Nephron (organoid): ENCODE measurements around the gene MICALL2.

Experiments
- H3K27ac Mint-ChIP-seq, 3 experiments: 2 replicates each; pipeline ENCODE4 v1.8.0; 2020; ENCODE audit warnings: mixed read lengths in 3 of 3, mild to moderate bottlenecking in 2 of 3, moderate library complexity in 1 of 3
- H3K27me3 Mint-ChIP-seq: 2 replicates; pipeline ENCODE4 v1.8.0; 2021; ENCODE audit warnings: low read depth, mild to moderate bottlenecking, moderate library complexity, mixed read lengths
- H3K36me3 Mint-ChIP-seq: 2 replicates; pipeline ENCODE4 v1.8.0; 2020; ENCODE audit warnings: low read depth, mixed read lengths
- H3K4me1 Mint-ChIP-seq: 2 replicates; pipeline ENCODE4 v1.8.0; 2020; ENCODE audit warnings: mixed read lengths
- H3K4me3 Mint-ChIP-seq, 3 experiments: 2 replicates each; pipeline ENCODE4 v1.8.0; 2020; ENCODE audit warnings: mild to moderate bottlenecking in 3 of 3, mixed read lengths in 3 of 3, moderate library complexity in 2 of 3
- H3K9me3 Mint-ChIP-seq: 2 replicates; pipeline ENCODE4 v1.8.0; 2020; ENCODE audit warnings: mixed read lengths
- TF ChIP-seq, protein P1 (sequence below), 3 experiments: fragments of 200-600 bp; sonication (generic); IDR thresholded peaks; one replicate each; pipeline ENCODE4 v1.5.0; 2021; ENCODE audit warnings: antibody characterized with exemption in 3 of 3; ENCODE audit not compliant: unreplicated experiment in 3 of 3

MICALL2 gene

DNA sequence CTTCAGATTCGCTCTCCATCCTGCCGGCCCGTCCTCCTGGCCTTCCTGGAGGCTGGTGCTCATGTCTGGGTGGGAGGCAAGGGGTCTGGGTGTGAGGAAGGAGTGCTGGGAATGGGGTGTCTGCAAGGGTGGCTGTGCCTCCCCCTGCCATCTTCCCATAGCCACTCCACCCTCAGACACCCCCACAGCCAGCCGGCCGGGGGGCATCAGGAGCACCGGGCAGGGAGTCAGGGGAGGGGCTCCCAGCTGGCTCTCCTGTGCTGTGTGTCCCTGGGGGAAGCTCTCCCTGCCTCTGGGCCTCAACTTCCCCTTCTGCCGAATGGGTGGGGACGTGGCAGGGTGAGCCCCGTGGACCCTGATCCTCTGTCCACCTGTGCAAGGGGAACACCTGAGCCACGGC is 18.6 kb downstream of the MICALL2 start:
- Mint-ChIP-seq H3K9me3 (no peaks in the 10 kb centered on the region), H3K27me3 (no peaks in the 10 kb centered on the region), H3K36me3 (no peaks in the 10 kb centered on the region), H3K27ac (no peak overlapping the region), H3K4me3 (no peak overlapping the region), H3K4me1 (no peaks in the 10 kb centered on the region)
- TF ChIP-seq, protein P1, sequence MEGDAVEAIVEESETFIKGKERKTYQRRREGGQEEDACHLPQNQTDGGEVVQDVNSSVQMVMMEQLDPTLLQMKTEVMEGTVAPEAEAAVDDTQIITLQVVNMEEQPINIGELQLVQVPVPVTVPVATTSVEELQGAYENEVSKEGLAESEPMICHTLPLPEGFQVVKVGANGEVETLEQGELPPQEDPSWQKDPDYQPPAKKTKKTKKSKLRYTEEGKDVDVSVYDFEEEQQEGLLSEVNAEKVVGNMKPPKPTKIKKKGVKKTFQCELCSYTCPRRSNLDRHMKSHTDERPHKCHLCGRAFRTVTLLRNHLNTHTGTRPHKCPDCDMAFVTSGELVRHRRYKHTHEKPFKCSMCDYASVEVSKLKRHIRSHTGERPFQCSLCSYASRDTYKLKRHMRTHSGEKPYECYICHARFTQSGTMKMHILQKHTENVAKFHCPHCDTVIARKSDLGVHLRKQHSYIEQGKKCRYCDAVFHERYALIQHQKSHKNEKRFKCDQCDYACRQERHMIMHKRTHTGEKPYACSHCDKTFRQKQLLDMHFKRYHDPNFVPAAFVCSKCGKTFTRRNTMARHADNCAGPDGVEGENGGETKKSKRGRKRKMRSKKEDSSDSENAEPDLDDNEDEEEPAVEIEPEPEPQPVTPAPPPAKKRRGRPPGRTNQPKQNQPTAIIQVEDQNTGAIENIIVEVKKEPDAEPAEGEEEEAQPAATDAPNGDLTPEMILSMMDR (IDR thresholded peaks at IDR 0.05; ENCODE audit: unreplicated experiment in 3 of 3) = no peak

DNA sequence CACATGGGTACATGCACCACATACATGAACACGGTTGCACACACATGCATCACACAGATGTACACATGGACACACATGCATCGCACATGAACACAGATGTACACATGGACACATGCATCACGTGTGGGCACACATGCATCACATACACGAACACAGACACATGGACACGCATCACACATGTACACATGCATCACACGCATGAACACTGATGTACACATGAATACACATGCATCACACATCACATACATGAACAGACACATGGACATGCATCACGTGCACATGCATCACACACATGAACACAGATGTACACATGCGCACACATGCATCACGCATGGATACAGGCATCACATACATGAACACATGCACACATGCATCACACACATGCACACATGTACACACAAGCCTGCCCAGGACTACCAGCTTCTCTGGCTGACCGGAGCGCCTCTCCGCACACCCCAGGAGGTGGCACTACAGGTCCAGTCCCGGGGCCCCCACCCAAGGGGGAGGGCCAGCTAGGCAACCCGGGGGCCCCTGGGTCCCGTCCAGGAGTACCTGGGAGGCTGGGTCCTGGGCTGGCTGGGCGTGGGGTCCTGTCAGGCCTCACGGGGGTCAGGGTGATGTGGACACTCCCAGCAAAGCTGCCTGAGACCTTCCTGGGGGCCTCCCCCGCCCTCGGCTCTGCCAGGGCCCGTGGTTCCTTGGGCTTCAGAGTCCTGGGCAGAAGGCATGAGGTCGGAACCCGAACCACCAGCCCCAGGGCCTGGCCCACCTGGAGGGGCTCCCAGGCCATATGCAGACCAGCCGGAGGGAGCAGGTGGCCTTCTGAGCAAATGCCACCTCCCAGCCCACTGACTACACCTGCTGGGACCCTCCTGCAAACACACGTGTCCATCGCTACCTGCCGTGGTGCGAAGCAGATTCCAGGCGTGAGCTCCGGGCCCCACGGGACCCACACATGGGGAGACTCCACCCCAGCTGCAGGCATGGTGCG is 19.6 kb downstream of the MICALL2 start:
- TF ChIP-seq, protein P1 (IDR thresholded peaks at IDR 0.05; ENCODE audit: unreplicated experiment in 3 of 3) = no peak
- Mint-ChIP-seq H3K27me3 (no peaks in the 10 kb centered on the region), H3K36me3 (no peaks in the 10 kb centered on the region), H3K27ac (no peak overlapping the region), H3K4me1 (no peaks in the 10 kb centered on the region), H3K4me3 (no peak overlapping the region), H3K9me3 (no peaks in the 10 kb centered on the region)

DNA sequence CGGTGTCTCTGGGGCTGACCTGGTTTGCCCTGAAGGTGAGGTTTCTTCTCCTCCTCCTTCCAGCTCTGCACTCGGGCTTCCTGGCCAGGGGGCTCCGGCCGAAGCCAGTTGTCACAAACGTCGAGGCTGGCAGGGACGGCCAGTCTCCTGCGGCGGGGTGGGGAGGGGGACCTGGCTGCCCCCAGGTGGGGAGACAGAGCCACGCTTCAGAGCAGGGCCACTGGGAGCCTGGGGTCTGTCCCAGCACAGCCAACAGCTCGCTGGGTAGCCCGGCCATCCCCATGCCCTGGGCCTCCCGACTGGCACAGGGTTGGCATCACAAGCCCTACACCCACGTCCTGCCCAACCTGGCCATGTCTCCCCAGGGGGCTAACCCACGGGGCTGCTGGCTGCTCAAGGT is 20.4 kb downstream of the MICALL2 start:
- no peak overlapping the region for H3K4me3 Mint-ChIP-seq
- H3K9me3 Mint-ChIP-seq = no peaks in the 10 kb centered on the region
- TF ChIP-seq, protein P1 (IDR thresholded peaks at IDR 0.05; ENCODE audit: unreplicated experiment in 3 of 3) = no peak
- H3K4me1 Mint-ChIP-seq = no peaks in the 10 kb centered on the region
- no peak overlapping the region for H3K27ac Mint-ChIP-seq
- H3K27me3 Mint-ChIP-seq = no peaks in the 10 kb centered on the region
- H3K36me3 Mint-ChIP-seq = no peaks in the 10 kb centered on the region

DNA sequence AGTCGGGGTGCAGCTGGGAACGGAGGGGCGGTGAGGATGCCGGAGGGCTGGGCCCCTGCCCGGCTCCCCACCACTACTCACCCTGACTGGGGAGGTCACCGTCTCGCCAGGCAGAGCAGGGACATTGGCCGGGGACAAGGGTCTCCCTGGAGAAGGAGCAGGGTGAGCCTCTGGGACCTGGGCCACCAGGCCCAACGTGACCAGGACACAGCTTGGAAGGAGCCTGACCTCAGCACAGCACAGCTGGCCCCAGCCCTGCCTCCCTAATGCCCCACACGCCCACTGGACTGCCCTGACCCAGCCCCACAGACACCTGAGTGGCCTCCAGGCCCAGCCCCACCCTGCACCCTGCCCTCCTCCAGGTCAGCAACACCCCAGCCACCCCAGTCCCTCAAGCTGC is 21.1 kb downstream of the MICALL2 start:
- Mint-ChIP-seq H3K27me3 (no peaks in the 10 kb centered on the region), H3K36me3 (no peaks in the 10 kb centered on the region), H3K9me3 (no peaks in the 10 kb centered on the region), H3K4me3 (no peak overlapping the region), H3K4me1 (no peaks in the 10 kb centered on the region), H3K27ac (no peak overlapping the region)
- TF ChIP-seq, protein P1 (IDR thresholded peaks at IDR 0.05; ENCODE audit: unreplicated experiment in 3 of 3) = no peak

DNA sequence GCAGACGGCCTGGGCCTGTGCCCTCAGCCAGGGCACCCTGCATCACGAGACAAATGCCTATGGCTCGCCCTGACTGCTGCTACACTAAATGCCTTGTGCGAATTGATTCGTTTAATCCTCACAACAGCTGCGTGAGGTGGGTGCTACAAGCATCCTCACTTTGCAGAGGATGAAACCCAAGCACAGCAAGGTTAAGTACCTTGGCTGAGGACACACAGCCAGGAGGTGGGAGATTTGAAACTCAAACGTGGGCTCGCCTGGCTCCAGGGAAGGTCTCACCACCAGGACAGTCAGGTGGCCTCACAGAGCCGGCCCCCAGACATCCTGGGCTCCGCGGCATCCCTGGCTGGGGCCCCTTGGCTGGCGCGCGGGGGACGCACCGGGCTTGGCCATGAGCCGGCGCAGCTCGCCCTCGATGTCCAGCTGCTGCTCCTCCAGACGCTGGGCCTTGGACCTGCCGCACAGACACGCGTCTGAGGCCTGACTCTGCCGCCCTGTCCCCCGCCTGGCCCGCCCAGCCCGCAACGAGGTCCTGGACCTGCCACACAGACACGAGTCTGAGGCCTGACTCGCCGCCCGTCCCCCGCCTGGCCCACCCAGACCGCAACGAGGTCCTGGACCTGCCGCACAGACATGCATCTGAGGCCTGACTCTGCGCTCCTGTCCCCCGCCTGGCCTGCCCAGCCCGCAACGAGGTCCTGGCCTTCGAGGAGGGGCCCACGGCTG is 22.0 kb downstream of the MICALL2 start:
- Mint-ChIP-seq H3K36me3 (no peaks in the 10 kb centered on the region), H3K9me3 (no peaks in the 10 kb centered on the region), H3K27ac (no peak overlapping the region), H3K4me1 (no peaks in the 10 kb centered on the region), H3K4me3 (no peak overlapping the region), H3K27me3 (peaks cover 6% of the 10 kb centered on the region)
- TF ChIP-seq, protein P1 (IDR thresholded peaks at IDR 0.05; ENCODE audit: unreplicated experiment in 3 of 3) = no peak
